Thyroid gland (tissue), 4 donors: ENCODE results near the gene PRDM2. TPM values are rescaled to one million over a fixed set of nuclear protein-coding genes. Genes with fewer than 3 reads are reported as not detected.

Experiments
- DNase-seq, 2 donors: peaks; one replicate each; pipeline ENCODE4 v3.0.0-alpha.2; 2019
- H3K27ac ChIP-seq, 3 donors: fragments of 200-600 bp; sonication (generic); 1 replicate in 2 of 3; 2 replicates in 1 of 3; pipeline ENCODE4 v1.5.1; 2016 to 2019; ENCODE audit warnings: mild to moderate bottlenecking in 1 of 3, moderate library complexity in 1 of 3
- H3K27me3 ChIP-seq: fragments of 200-600 bp; sonication (generic); one replicate; pipeline ENCODE4 v1.5.1; 2019
- H3K36me3 ChIP-seq, 2 donors: fragments of 200-600 bp; sonication (generic); one replicate each; pipeline ENCODE4 v1.5.1; 2016 to 2019
- H3K4me1 ChIP-seq, 2 donors: fragments of 200-600 bp; sonication (generic); one replicate each; pipeline ENCODE4 v1.5.1; 2017 to 2019
- H3K4me3 ChIP-seq, 3 donors: fragments of 200-600 bp; sonication (generic); replicated peaks in 1 of 3; 1 replicate in 2 of 3; 2 replicates in 1 of 3; pipeline ENCODE4 v1.5.1; 2016; ENCODE audit warnings: mild to moderate bottlenecking in 1 of 3
- H3K9me3 ChIP-seq: fragments of 200-600 bp; sonication (generic); one replicate; pipeline ENCODE4 v1.5.1; 2017
- POLR2A ChIP-seq, 2 donors: fragments of 450-650 bp; IDR thresholded peaks; one replicate each; pipeline ENCODE4 v1.6.1; 2017; ENCODE audit warnings: antibody characterized with exemption in 2 of 2, mild to moderate bottlenecking in 2 of 2, moderate library complexity in 1 of 2
- WGBS, 2 donors: methylation state at CpG; one replicate each; pipeline ENCODE4 v1.1.5; 2017; 5-methylcytosine and 5-hydroxymethylcytosine counted together
- intact Hi-C: fragments of 100-400 bp; cut with DNase I; formaldehyde crosslinking; loops from one replicate; pipeline ENCODE4 v1.15.1; 2023
- total RNA-seq, 4 donors: library from RNA; depleted of rRNA; stranded (reverse); fragments of >200 nt; gene quantifications; one replicate each; pipeline ENCODE4 v1.2.3, GENCODE V29; 2016
- TF ChIP-seq, protein P1 (sequence below), 6 experiments: fragments of 200-600 bp in 3 of 6; fragments of 450-650 bp in 3 of 6; sonication (generic) in 3 of 6; IDR thresholded peaks; one replicate each; pipeline ENCODE4 v1.5.1; 2016 to 2019; ENCODE audit warnings: antibody characterized with exemption in 6 of 6, mild to moderate bottlenecking in 2 of 6, inconsistent platforms in 1 of 6, moderate library complexity in 1 of 6

The PRDM2 gene
- total RNA-seq, 4 donors from 2014 or later: 39.5 to 63.9 (median 45.4) TPM

DNA sequence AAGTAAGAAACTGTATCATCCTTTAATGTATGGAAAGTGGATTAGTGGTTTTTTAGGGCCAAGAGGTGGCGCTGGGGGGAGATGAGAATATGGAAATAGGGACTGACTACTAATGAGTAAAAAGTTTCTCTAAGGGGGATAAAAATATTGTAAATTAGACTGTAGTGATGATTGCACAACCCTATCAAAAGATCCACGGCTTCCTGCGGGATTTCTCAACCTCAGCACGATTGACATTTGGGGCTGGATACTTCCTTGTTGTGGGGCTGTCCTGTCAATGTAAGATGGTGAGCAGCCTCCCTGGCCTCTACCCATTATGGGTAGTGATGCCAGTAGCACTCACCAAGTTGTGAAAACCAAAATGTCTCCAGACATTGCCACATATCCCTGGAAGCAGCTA is 36.0 kb upstream of the PRDM2 start:
- WGBS, 2 donors: 87% methylated on average over 4 of the region's 4 CpGs
- Histone ChIP-seq H3K9me3 (no peaks in the 10 kb centered on the region), H3K36me3 (no peaks in the 10 kb centered on the region), H3K27me3 (no peaks in the 10 kb centered on the region), H3K4me1 (no peaks in the 10 kb centered on the region), H3K27ac (no peak overlapping the region), H3K4me3 (no peak overlapping the region)
- DNase-seq: no peak
- intact Hi-C loops: no loop called here
- no peak for TF ChIP-seq POLR2A (IDR thresholded peaks at IDR 0.05)
- TF ChIP-seq, protein P1, sequence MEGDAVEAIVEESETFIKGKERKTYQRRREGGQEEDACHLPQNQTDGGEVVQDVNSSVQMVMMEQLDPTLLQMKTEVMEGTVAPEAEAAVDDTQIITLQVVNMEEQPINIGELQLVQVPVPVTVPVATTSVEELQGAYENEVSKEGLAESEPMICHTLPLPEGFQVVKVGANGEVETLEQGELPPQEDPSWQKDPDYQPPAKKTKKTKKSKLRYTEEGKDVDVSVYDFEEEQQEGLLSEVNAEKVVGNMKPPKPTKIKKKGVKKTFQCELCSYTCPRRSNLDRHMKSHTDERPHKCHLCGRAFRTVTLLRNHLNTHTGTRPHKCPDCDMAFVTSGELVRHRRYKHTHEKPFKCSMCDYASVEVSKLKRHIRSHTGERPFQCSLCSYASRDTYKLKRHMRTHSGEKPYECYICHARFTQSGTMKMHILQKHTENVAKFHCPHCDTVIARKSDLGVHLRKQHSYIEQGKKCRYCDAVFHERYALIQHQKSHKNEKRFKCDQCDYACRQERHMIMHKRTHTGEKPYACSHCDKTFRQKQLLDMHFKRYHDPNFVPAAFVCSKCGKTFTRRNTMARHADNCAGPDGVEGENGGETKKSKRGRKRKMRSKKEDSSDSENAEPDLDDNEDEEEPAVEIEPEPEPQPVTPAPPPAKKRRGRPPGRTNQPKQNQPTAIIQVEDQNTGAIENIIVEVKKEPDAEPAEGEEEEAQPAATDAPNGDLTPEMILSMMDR (IDR thresholded peaks at IDR 0.05): no peak

DNA sequence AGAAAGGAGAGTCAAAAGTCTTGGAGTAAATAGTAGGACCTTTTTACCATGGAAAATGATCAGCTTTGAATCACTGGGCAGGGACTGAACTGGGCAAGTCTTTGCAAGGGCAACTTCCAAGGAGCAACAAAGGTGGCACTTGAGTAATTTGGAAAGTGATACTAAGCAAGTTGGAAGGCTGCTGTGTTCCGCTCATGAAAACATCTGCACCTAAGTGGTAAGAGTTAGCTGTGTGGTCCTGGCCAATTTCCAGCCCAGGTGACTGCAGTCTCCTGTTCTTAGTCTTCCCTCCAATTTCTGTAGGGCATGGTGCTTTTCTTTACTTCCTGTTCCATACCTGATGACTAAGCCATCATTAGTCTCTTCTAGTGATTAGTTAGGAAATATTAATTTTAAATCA is 35.5 kb upstream of the PRDM2 start:
- H3K27me3 ChIP-seq: no peaks in the 10 kb centered on the region
- DNase-seq: no peak
- H3K27ac ChIP-seq: no peak overlapping the region
- WGBS, 2 donors: 90 to 93% methylated on average over 1 of the region's 1 CpG
- H3K9me3 ChIP-seq: no peaks in the 10 kb centered on the region
- H3K4me1 ChIP-seq: no peaks in the 10 kb centered on the region
- H3K4me3 ChIP-seq: no peak overlapping the region
- intact Hi-C loops: no loop called here
- H3K36me3 ChIP-seq: no peaks in the 10 kb centered on the region
- TF ChIP-seq POLR2A (IDR thresholded peaks at IDR 0.05): no peak
- TF ChIP-seq, protein P1 (IDR thresholded peaks at IDR 0.05): no peak

GRCh38 chr1:13666317-13666716 is 33.7 kb upstream of the PRDM2 start:
- TF ChIP-seq POLR2A (IDR thresholded peaks at IDR 0.05): no peak
- TF ChIP-seq, protein P1 (IDR thresholded peaks at IDR 0.05): no peak
- Histone ChIP-seq H3K27ac (no peak overlapping the region), H3K4me1 (no peaks in the 10 kb centered on the region), H3K27me3 (no peaks in the 10 kb centered on the region), H3K4me3 (no peak overlapping the region), H3K36me3 (no peaks in the 10 kb centered on the region), H3K9me3 (no peaks in the 10 kb centered on the region)
- intact Hi-C loops: loop anchor here (2.0 to 5.0 kb wide), 2 partner anchors 146 to 296 kb away; no protein-coding TSS in a partner anchor
- WGBS, 2 donors: 92 to 97% methylated on average over 5 of the region's 5 CpGs
- DNase-seq: no peak

- TF ChIP-seq, protein P1 (IDR thresholded peaks at IDR 0.05): no peak
- TF ChIP-seq POLR2A (IDR thresholded peaks at IDR 0.05): no peak
- no peaks in the 10 kb centered on the region for H3K36me3 ChIP-seq
Observed at GRCh38 chr1:13667691-13668090, 32.3 kb upstream of the PRDM2 start.

GRCh38 chr1:13674377-13674776 is 25.6 kb upstream of the PRDM2 start:
- intact Hi-C loops: no loop called here
- 57 to 63% methylated on average over 5 of the region's 5 CpGs for WGBS, 2 donors
- no peak for DNase-seq
- H3K27ac ChIP-seq: no peak overlapping the region
- no peaks in the 10 kb centered on the region for H3K36me3 ChIP-seq
- no peak overlapping the region for H3K4me3 ChIP-seq
- H3K27me3 ChIP-seq: no peaks in the 10 kb centered on the region
- H3K4me1 ChIP-seq: no peaks in the 10 kb centered on the region
- no peak for TF ChIP-seq POLR2A (IDR thresholded peaks at IDR 0.05)
- TF ChIP-seq, protein P1 (IDR thresholded peaks at IDR 0.05): no peak
- H3K9me3 ChIP-seq: no peaks in the 10 kb centered on the region

More at GRCh38 chr1:13667691-13668090, 32.3 kb upstream of the PRDM2 start:
- 71 to 75% methylated on average over 4 of the region's 4 CpGs for WGBS, 2 donors
- no peaks in the 10 kb centered on the region for H3K9me3 ChIP-seq
- no peaks in the 10 kb centered on the region for H3K4me1 ChIP-seq
- DNase-seq: no peak
- intact Hi-C loops: loop anchor here (2.0 to 5.0 kb wide), 2 partner anchors 145 to 295 kb away; no protein-coding TSS in a partner anchor
- H3K27me3 ChIP-seq: no peaks in the 10 kb centered on the region
- H3K27ac ChIP-seq: no peak overlapping the region
- no peak overlapping the region for H3K4me3 ChIP-seq
